GM12891 (cell line): ENCODE data around the gene IL13RA2.

Source experiments
- PAX5 ChIP-seq: IDR thresholded peaks from 2 replicates; pipeline ENCODE4 v1.6.1; 2011; ENCODE audit warnings: low read length, moderate library complexity, mild to moderate bottlenecking; ENCODE audit not compliant: insufficient read depth, severe bottlenecking
- POLR2A ChIP-seq: IDR thresholded peaks from 2 replicates; pipeline ENCODE4 v1.6.1; 2011; ENCODE audit warnings: low read depth, low read length, control low read depth
- POLR2AphosphoS5 ChIP-seq: IDR thresholded peaks from 2 replicates; pipeline ENCODE4 v1.6.1; 2011; ENCODE audit warnings: low read depth, low read length, control low read depth
- POU2F2 ChIP-seq: IDR thresholded peaks from 2 replicates; pipeline ENCODE4 v1.6.1; 2011; ENCODE audit warnings: low read depth, mild to moderate bottlenecking, control low read depth, low read length, moderate library complexity
- SPI1 ChIP-seq: IDR thresholded peaks from 2 replicates; pipeline ENCODE4 v1.6.1; 2011; ENCODE audit warnings: low read depth, low read length, control low read depth
- TAF1 ChIP-seq: IDR thresholded peaks from 2 replicates; pipeline ENCODE4 v1.6.1; 2011; ENCODE audit warnings: low read depth, low read length, control low read depth

GRCh38 chrX:115038406-115038805 is 21.0 kb upstream of the IL13RA2 start:
- TF ChIP-seq POLR2AphosphoS5 (no peak), POLR2A (no peak), SPI1 (no peak), PAX5 (no peak), TAF1 (no peak), POU2F2 (no peak)
